ENCODE results near the gene TRPT1. TPM values are rescaled to one million over a fixed set of nuclear protein-coding genes. Genes with fewer than 3 reads are reported as not detected.

The TRPT1 gene
- total and polyA plus RNA-seq, 2 experiments from 2014 or later = 36.9 to 52.2 TPM

DNA sequence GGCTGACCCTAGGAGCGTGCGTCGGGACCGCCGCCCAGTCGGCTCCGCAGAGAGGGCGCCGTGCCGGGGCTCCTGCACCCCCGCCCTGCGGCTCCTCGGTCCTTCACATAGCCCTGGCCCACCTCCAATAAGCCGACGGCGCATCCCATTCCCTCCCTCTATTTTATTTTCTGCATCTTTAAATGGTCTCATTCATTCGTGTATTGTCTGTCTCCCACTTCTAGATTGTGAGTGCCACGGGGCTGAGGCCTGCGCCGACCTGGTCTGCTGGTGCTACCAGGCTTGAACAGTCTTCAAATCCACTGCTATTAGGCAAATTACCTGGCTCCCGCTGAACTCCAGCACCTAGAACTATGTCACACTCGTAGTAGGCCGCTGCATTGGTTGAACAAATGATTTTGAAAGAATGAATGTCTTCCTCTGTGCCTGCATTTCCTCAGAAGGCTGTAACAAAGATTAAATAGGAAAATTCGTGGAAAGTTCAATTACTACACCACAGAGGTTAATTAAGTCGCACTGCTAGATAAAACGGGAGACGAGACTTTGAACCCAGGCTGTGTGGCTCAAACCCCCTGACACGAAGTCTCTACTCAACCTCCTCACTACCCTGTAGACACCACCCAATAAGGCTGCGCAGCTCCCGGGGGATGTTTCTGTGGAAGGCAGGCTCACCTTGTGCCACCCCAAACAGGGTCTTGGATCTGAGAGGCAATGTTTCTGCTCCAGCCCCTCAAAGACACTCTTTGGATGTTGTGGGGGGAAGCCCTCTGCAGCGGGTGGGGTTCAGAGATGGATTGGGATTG lies 21.9 kb upstream of the TRPT1 start:
- Histone ChIP-seq H3K27ac (ENCODE audit: low read depth) (peak overlapping the region; percentile 62; the same call in 1 of the 2 replicates), H3K36me3 (ENCODE audit: insufficient read depth) (no peaks in the 10 kb centered on the region), H3F3A (replicated peaks; ENCODE audit: low read depth) (peaks cover 47% of the 10 kb centered on the region), H2AFZ (peak overlapping the region; percentile 66; the same call in 1 of the 2 replicates), H4K20me1 (replicated peaks; ENCODE audit: insufficient read depth) (no peaks in the 10 kb centered on the region; the same call in none of the 2 replicates), H3K27me3 (ENCODE audit: insufficient read depth) (no peaks in the 10 kb centered on the region), H3K4me2 (peak overlapping the region; percentile 100), H3K4me3 (peak overlapping the region; percentile 100), H3K79me2 (replicated peaks; ENCODE audit: insufficient read depth) (peaks cover 30% of the 10 kb centered on the region), H3K4me1 (ENCODE audit: insufficient read depth) (peaks cover 39% of the 10 kb centered on the region), H3K9me2 (ENCODE audit: insufficient read depth) (no peaks in the 10 kb centered on the region)
- Mint-ChIP-seq H3K4me1 (peaks cover 42% of the 10 kb centered on the region), H3K36me3 (ENCODE audit: low read depth) (peaks cover 14% of the 10 kb centered on the region), H3K27me3 (ENCODE audit: insufficient read depth, low read depth, poor library complexity) (peaks cover 35% of the 10 kb centered on the region), H3K27ac (peak overlapping the region; percentile 94), H3K4me3 (peak overlapping the region; percentile 88), H3K9me3 (no peaks in the 10 kb centered on the region)
- DNase-seq (ENCODE audit: low spot score) = no peak
- peak; percentile 8 for ATAC-seq
- TF ChIP-seq POLR2AphosphoS5 (IDR thresholded peaks at IDR 0.05; ENCODE audit: low read depth) (no peak), NANOG (IDR thresholded peaks at IDR 0.05; ENCODE audit: borderline replicate concordance) (no peak)
- TF ChIP-seq, protein P1, sequence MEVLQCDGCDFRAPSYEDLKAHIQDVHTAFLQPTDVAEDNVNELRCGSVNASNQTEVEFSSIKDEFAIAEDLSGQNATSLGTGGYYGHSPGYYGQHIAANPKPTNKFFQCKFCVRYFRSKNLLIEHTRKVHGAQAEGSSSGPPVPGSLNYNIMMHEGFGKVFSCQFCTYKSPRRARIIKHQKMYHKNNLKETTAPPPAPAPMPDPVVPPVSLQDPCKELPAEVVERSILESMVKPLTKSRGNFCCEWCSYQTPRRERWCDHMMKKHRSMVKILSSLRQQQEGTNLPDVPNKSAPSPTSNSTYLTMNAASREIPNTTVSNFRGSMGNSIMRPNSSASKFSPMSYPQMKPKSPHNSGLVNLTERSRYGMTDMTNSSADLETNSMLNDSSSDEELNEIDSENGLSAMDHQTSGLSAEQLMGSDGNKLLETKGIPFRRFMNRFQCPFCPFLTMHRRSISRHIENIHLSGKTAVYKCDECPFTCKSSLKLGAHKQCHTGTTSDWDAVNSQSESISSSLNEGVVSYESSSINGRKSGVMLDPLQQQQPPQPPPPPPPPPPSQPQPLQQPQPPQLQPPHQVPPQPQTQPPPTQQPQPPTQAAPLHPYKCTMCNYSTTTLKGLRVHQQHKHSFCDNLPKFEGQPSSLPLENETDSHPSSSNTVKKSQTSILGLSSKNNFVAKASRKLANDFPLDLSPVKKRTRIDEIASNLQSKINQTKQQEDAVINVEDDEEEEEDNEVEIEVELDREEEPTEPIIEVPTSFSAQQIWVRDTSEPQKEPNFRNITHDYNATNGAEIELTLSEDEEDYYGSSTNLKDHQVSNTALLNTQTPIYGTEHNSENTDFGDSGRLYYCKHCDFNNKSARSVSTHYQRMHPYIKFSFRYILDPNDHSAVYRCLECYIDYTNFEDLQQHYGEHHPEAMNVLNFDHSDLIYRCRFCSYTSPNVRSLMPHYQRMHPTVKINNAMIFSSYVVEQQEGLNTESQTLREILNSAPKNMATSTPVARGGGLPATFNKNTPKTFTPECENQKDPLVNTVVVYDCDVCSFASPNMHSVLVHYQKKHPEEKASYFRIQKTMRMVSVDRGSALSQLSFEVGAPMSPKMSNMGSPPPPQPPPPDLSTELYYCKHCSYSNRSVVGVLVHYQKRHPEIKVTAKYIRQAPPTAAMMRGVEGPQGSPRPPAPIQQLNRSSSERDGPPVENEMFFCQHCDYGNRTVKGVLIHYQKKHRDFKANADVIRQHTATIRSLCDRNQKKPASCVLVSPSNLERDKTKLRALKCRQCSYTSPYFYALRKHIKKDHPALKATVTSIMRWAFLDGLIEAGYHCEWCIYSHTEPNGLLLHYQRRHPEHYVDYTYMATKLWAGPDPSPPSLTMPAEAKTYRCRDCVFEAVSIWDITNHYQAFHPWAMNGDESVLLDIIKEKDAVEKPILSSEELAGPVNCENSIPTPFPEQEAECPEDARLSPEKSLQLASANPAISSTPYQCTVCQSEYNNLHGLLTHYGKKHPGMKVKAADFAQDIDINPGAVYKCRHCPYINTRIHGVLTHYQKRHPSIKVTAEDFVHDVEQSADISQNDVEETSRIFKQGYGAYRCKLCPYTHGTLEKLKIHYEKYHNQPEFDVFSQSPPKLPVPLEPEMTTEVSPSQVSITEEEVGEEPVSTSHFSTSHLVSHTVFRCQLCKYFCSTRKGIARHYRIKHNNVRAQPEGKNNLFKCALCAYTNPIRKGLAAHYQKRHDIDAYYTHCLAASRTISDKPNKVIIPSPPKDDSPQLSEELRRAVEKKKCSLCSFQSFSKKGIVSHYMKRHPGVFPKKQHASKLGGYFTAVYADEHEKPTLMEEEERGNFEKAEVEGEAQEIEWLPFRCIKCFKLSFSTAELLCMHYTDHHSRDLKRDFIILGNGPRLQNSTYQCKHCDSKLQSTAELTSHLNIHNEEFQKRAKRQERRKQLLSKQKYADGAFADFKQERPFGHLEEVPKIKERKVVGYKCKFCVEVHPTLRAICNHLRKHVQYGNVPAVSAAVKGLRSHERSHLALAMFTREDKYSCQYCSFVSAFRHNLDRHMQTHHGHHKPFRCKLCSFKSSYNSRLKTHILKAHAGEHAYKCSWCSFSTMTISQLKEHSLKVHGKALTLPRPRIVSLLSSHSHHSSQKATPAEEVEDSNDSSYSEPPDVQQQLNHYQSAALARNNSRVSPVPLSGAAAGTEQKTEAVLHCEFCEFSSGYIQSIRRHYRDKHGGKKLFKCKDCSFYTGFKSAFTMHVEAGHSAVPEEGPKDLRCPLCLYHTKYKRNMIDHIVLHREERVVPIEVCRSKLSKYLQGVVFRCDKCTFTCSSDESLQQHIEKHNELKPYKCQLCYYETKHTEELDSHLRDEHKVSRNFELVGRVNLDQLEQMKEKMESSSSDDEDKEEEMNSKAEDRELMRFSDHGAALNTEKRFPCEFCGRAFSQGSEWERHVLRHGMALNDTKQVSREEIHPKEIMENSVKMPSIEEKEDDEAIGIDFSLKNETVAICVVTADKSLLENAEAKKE (CRISPR knock-in tag; IDR thresholded peaks at IDR 0.05) = no peak
